ENCODE measurements around the gene WDR6.

Gene WDR6

DNA sequence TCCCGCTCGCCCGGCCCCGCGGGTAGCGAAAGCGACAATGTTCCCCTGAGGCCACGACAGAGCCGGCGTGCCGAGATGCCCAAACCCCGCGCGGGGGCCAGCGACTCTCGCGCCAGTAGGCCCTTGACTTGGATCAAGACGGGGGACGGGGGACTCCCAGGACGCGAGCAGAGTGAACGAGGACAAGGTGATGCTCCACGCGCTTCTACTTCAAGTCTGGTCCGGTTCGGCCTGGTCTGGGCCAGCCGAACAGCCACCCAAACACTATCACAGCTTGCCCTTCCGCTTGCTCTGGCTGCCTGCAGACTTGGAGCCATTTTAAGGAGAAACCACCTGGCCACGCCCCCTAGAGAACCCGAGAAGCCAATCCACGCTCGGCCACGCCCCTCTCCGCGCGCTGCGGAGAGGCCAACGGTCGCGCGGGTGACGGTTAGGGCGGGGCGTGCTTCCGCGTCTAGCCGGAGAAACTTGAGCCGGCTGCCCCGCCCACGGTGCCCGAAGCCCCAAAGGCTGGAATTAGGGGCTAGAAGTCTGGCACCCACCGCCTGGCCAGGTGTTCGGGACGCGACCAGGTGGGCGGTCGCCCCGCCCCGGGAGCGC is 14.1 kb downstream of the WDR6 start:
- TF ChIP-seq MYC (IDR thresholded peaks at IDR 0.05; ENCODE audit: low read depth, low read length) (peak; percentile 60), POLR2A (IDR thresholded peaks at IDR 0.05; ENCODE audit: extremely low read depth, insufficient read length) (peak; percentile 99)
- TF ChIP-seq, protein P1, sequence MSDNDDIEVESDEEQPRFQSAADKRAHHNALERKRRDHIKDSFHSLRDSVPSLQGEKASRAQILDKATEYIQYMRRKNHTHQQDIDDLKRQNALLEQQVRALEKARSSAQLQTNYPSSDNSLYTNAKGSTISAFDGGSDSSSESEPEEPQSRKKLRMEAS (IDR thresholded peaks at IDR 0.05; ENCODE audit: low read depth, low read length) = peak; percentile 27; the same call in 1 of the 2 replicates
- TF ChIP-seq, protein P2, sequence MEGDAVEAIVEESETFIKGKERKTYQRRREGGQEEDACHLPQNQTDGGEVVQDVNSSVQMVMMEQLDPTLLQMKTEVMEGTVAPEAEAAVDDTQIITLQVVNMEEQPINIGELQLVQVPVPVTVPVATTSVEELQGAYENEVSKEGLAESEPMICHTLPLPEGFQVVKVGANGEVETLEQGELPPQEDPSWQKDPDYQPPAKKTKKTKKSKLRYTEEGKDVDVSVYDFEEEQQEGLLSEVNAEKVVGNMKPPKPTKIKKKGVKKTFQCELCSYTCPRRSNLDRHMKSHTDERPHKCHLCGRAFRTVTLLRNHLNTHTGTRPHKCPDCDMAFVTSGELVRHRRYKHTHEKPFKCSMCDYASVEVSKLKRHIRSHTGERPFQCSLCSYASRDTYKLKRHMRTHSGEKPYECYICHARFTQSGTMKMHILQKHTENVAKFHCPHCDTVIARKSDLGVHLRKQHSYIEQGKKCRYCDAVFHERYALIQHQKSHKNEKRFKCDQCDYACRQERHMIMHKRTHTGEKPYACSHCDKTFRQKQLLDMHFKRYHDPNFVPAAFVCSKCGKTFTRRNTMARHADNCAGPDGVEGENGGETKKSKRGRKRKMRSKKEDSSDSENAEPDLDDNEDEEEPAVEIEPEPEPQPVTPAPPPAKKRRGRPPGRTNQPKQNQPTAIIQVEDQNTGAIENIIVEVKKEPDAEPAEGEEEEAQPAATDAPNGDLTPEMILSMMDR (IDR thresholded peaks at IDR 0.05; ENCODE audit: low read depth, low read length) = no peak
- peak; percentile 97 for DNase-seq (ENCODE audit: low read depth)
- H3K4me3 ChIP-seq (ENCODE audit: low read depth, low read length) = peak overlapping the region; percentile 97

DNA sequence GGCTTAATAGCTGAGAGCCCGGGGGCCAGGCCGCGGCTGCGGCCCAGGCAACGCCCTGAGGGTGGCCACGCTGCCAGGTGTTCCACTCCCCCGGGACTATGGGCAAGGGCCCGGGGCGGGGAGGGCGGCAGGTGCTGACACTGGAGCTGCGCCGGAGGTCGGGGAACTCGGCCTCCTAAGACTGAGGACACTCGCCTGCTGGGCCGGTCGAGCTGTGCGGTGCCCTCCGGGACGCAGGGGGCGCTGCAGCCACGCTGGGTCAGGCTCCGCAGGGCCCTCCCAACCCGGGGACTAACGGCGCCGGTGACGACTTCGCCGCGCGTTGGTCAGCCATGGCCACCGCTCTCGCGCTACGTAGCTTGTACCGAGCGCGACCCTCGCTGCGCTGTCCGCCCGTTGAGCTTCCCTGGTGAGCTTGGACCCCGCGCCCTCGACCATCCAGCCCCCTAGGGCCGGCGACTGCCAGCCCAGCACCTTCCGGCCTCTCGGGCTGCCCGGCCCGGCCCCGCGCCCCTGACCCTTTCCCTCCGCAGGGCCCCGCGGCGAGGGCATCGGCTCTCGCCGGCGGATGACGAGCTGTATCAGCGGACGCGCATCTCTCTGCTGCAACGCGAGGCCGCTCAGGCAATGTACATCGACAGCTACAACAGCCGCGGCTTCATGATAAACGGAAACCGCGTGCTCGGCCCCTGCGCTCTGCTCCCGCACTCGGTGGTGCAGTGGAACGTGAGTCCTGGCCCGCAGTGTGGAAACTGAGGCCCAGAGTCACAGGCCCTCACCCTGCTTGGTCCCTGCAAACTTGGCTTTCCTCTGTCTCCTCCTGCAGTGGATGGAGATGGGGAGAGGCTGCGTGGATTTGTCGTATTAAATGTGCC is 14.9 kb downstream of the WDR6 start, which contains the start of gene NDUFAF3:
NDUFAF3 (plus strand) TSS at position 309 of the 875 bp plus-strand sequence; CDS start at position 333, 24 bp downstream.
- H3K4me3 ChIP-seq (ENCODE audit: low read depth, low read length) = peak within 1 kb of the TSS; percentile 97
- TF ChIP-seq, protein P2 (IDR thresholded peaks at IDR 0.05; ENCODE audit: low read depth, low read length) = peak; percentile 76
- peak; percentile 85 for TF ChIP-seq MYC (IDR thresholded peaks at IDR 0.05; ENCODE audit: low read depth, low read length)
- TF ChIP-seq, protein P1 (IDR thresholded peaks at IDR 0.05; ENCODE audit: low read depth, low read length) = peak; percentile 22; the same call in 1 of the 2 replicates
- peak; percentile 79 for TF ChIP-seq POLR2A (IDR thresholded peaks at IDR 0.05; ENCODE audit: extremely low read depth, insufficient read length)
- peak; percentile 95 for DNase-seq (ENCODE audit: low read depth)

DNA sequence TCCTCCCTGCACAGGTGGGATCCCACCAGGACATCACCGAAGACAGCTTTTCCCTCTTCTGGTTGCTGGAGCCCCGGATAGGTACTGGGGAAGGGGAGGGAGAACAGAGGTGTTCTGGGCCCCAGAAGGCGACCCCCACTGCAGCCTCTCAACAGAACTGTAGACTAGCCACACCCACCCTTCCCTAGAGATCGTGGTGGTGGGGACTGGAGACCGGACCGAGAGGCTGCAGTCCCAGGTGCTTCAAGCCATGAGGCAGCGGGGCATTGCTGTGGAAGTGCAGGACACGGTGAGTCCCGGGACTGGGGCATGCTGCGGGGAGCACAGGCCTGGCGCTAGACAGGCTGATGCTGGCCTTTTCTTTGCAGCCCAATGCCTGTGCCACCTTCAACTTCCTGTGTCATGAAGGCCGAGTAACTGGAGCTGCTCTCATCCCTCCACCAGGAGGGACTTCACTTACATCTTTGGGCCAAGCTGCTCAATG is 15.5 kb downstream of the WDR6 start:
- TF ChIP-seq, protein P1 (IDR thresholded peaks at IDR 0.05; ENCODE audit: low read depth, low read length) = no peak
- TF ChIP-seq MYC (IDR thresholded peaks at IDR 0.05; ENCODE audit: low read depth, low read length) (no peak), POLR2A (IDR thresholded peaks at IDR 0.05; ENCODE audit: extremely low read depth, insufficient read length) (no peak)
- TF ChIP-seq, protein P2 (IDR thresholded peaks at IDR 0.05; ENCODE audit: low read depth, low read length) = no peak
- H3K4me3 ChIP-seq (ENCODE audit: low read depth, low read length) = peak overlapping the region; percentile 97
- DNase-seq (ENCODE audit: low read depth) = peak; percentile 62

DNA sequence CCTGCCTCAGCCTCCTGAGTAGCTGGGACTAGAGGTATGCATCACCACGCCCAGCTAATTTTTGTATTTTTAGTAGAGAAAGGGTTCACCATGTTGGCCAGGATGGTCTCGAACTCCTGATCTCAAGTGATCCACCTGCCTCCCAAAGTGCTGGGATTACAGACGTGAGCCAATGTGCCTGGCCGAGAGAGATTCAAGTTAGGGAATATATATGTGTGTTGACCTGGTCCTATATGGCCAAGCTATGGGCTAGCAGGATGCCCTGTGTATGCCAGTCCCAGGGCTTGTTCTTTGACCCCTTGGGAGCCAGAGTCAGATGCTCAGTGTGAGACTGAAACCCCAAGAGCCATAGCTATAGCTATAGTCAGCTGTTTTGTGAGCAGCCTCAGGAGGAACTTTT is 16.6 kb downstream of the WDR6 start:
- TF ChIP-seq, protein P2 (IDR thresholded peaks at IDR 0.05; ENCODE audit: low read depth, low read length) = no peak
- TF ChIP-seq POLR2A (IDR thresholded peaks at IDR 0.05; ENCODE audit: extremely low read depth, insufficient read length) (no peak), MYC (IDR thresholded peaks at IDR 0.05; ENCODE audit: low read depth, low read length) (no peak)
- TF ChIP-seq, protein P1 (IDR thresholded peaks at IDR 0.05; ENCODE audit: low read depth, low read length) = no peak
- H3K4me3 ChIP-seq (ENCODE audit: low read depth, low read length) = peak overlapping the region; percentile 97
- no peak for DNase-seq (ENCODE audit: low read depth)

DNA sequence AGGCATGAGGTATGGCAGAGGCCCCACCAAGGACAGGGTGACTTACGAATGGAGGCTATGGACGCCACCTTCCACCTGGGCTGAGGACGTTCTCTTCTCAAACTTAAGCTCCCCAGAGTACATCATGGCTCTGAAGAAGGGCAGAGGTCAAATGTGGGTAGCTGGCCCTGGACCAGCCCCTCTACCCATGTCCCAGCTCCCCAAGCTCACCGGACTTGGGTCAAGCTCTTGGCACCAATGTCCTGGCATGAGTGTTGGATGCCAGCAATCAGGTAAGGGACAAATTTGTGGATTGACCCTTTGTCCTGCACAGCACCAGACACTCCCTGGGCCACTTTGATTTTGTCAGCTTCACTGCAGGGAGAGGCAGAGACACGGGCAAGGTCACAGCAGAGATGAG is 17.3 kb downstream of the WDR6 start:
- TF ChIP-seq, protein P1 (IDR thresholded peaks at IDR 0.05; ENCODE audit: low read depth, low read length) = no peak
- TF ChIP-seq MYC (IDR thresholded peaks at IDR 0.05; ENCODE audit: low read depth, low read length) = no peak
- peak; percentile 10 for TF ChIP-seq POLR2A (IDR thresholded peaks at IDR 0.05; ENCODE audit: extremely low read depth, insufficient read length)
- TF ChIP-seq, protein P2 (IDR thresholded peaks at IDR 0.05; ENCODE audit: low read depth, low read length) = no peak
- no peak for DNase-seq (ENCODE audit: low read depth)
- H3K4me3 ChIP-seq (ENCODE audit: low read depth, low read length) = no peak overlapping the region

All from NB4 (cell line).